Measurements from ENCODE around the gene NKX1-1. TPM values are rescaled to one million over a fixed set of nuclear protein-coding genes. Genes with fewer than 3 reads are reported as not detected.

NKX1-1 gene
- not detected for total RNA-seq
- not detected for polyA plus RNA-seq
- long read RNA-seq, donor 1, result 0 reads
- long read RNA-seq, donor 2, result 0 reads
- long read RNA-seq, donor 3, result 0 reads
- long read RNA-seq, donor 4, result 0 reads
- long read RNA-seq, donor 5, result 0 reads
- long read RNA-seq, donor 6, result 0 reads
- long read RNA-seq, donor 7, result 0 reads
- long read RNA-seq, donor 8, result 0 reads
- long read RNA-seq, donor 9, result 0 reads
- long read RNA-seq, donor 10, result 0 reads

- H3K36me3 ChIP-seq (replicated peaks in 1 of 2), result no peaks in the 10 kb centered on the region
- no peak for DNase-seq
- TF ChIP-seq CTCF (IDR thresholded peaks at IDR 0.05) (no peak), POLR2A (IDR thresholded peaks at IDR 0.05) (no peak)
- peaks cover 92% of the 10 kb centered on the region for H3K27me3 ChIP-seq
- intact Hi-C loops (cut with DNase I), result no loop called here
- H3K4me1 ChIP-seq (replicated peaks in 1 of 2), result no peaks in the 10 kb centered on the region
- H3K4me3 ChIP-seq, result no peak within 1 kb of the TSS
- WGBS, 4 donors, result 3 to 20% (median 3%) methylated on average over 1 to 91 of the region's 91 CpGs; no CpG with 5 or more reads in 1 of the 4 donors
- no peaks in the 10 kb centered on the region for H3K9me3 ChIP-seq (replicated peaks in 1 of 3)
- no peak within 1 kb of the TSS for H3K27ac ChIP-seq
These were observed at the start of gene NKX1-1 for GRCh38 chr4:1406394-1406980. Gene NKX1-1, minus strand, starts transcription at chr4:1406442. Its CDS starts 0 bp downstream, at chr4:1406442.

GRCh38 chr4:1453731-1454130, 47.5 kb upstream of the NKX1-1 start:
- intact Hi-C loops (cut with DNase I), result no loop called here
- no peak for DNase-seq
- Histone ChIP-seq H3K4me1 (replicated peaks in 1 of 2) (no peaks in the 10 kb centered on the region), H3K27me3 (peaks cover 12% of the 10 kb centered on the region), H3K36me3 (replicated peaks in 1 of 2) (no peaks in the 10 kb centered on the region), H3K9me3 (replicated peaks in 1 of 3) (no peaks in the 10 kb centered on the region), H3K4me3 (no peak overlapping the region), H3K27ac (no peak overlapping the region)
- 79 to 85% (median 83%) methylated on average over 2 of the region's 2 CpGs for WGBS, 4 donors
- TF ChIP-seq POLR2A (IDR thresholded peaks at IDR 0.05), result no peak

- H3K27ac ChIP-seq, result no peak overlapping the region
- WGBS, 4 donors, result 52 to 73% (median 63%) methylated on average over 5 of the region's 5 CpGs
- H3K27me3 ChIP-seq, result peaks cover 12% of the 10 kb centered on the region
- intact Hi-C loops (cut with DNase I), result no loop called here
- no peaks in the 10 kb centered on the region for H3K4me1 ChIP-seq (replicated peaks in 1 of 2)
- H3K36me3 ChIP-seq (replicated peaks in 1 of 2), result no peaks in the 10 kb centered on the region
- TF ChIP-seq CTCF (IDR thresholded peaks at IDR 0.05), result no peak
- TF ChIP-seq POLR2A (IDR thresholded peaks at IDR 0.05), result no peak
- H3K4me3 ChIP-seq, result no peak overlapping the region
- DNase-seq, result no peak
- no peaks in the 10 kb centered on the region for H3K9me3 ChIP-seq (replicated peaks in 1 of 3)
These were observed 46.3 kb upstream of the NKX1-1 start for GRCh38 chr4:1452431-1453051.

GRCh38 chr4:1451752-1452122, 45.5 kb upstream of the NKX1-1 start:
- no peak overlapping the region for H3K4me3 ChIP-seq
- DNase-seq, result no peak
- H3K9me3 ChIP-seq (replicated peaks in 1 of 3), result no peaks in the 10 kb centered on the region
- TF ChIP-seq POLR2A (IDR thresholded peaks at IDR 0.05), result no peak
- TF ChIP-seq CTCF (IDR thresholded peaks at IDR 0.05), result no peak
- 58 to 75% (median 68%) methylated on average over 2 to 3 of the region's 3 CpGs for WGBS, 4 donors
- H3K27ac ChIP-seq, result no peak overlapping the region
- H3K4me1 ChIP-seq (replicated peaks in 1 of 2), result no peaks in the 10 kb centered on the region
- no peaks in the 10 kb centered on the region for H3K36me3 ChIP-seq (replicated peaks in 1 of 2)
- intact Hi-C loops (cut with DNase I), result no loop called here
- peaks cover 12% of the 10 kb centered on the region for H3K27me3 ChIP-seq
